GM12878 (cell line): ENCODE measurements around the gene BICRAL. TPM values are rescaled to one million over a fixed set of nuclear protein-coding genes. Genes with fewer than 3 reads are reported as not detected.

Source experiments
- ATAC-seq: fragments of 200-7000 bp; cut with Tn5 transposase; 3 replicates; pipeline ENCODE4 v1.9.1; 2020; ENCODE audit warnings: mild to moderate bottlenecking, moderate library complexity
- Bru-seq: library from RNA; stranded (reverse); fragments of 400-500 nt; gene quantifications from one replicate; lab custom pipeline; 2021; lab: Mats Ljungman, UMichigan
- BruChase-seq, 2 experiments: library from RNA; stranded (reverse); fragments of 400-500 nt; gene quantifications; one replicate each; lab custom pipeline; 2021; lab: Mats Ljungman, UMichigan
- BruUV-seq: library from RNA; stranded (reverse); fragments of 400-500 nt; replicated peaks from 2 replicates; lab custom pipeline; 2021; lab: Mats Ljungman, UMichigan
- CTCF ChIA-PET: fragments of 300-600 bp; sonication (Branson Sonifier 250); formaldehyde crosslinking; extraction: SDS; loops from one replicate; lab custom pipeline; 2021; ENCODE audit warnings: inconsistent platforms; lab: Yijun Ruan, JAX
- POLR2A ChIA-PET: fragments of 350-600 bp; formaldehyde crosslinking; extraction: SDS; loops from one replicate; lab custom pipeline; 2021; ENCODE audit warnings: inconsistent platforms; lab: Charles Lee
- RAD21 ChIA-PET: fragments of 300-600 bp; sonication (Branson Sonifier 250); formaldehyde crosslinking; loops from one replicate; lab custom pipeline; 2023; ENCODE audit warnings: antibody characterized with exemption; ENCODE audit not compliant: unreplicated experiment; lab: Charles Lee
- SMC1A ChIA-PET: fragments of 300-600 bp; sonication (Branson Sonifier 250); formaldehyde crosslinking; loops from one replicate; lab custom pipeline; 2023; ENCODE audit not compliant: unreplicated experiment, uncharacterized antibody; lab: Charles Lee
- DNase-seq: peaks from one replicate; pipeline ENCODE4 v3.0.0-alpha.2; 2011; ENCODE audit warnings: low read depth, low spot score
- FAIRE-seq: peaks from 3 replicates; lab custom pipeline; 2011; peaks lifted over from hg19 to GRCh38; lab: Jason Lieb, UNC
- H2AFZ ChIP-seq: 2 replicates; pipeline ENCODE4 v1.6.0; 2011; ENCODE audit warnings: low read depth, low read length, control low read depth; ENCODE audit not compliant: control insufficient read depth
- H3K27ac ChIP-seq: 2 replicates; pipeline ENCODE4 v1.5.1; 2011; ENCODE audit warnings: control low read depth; ENCODE audit not compliant: control insufficient read depth, insufficient read depth
- H3K27me3 ChIP-seq, 2 experiments: replicated peaks in 1 of 2; 2 replicates each; pipeline versions ENCODE4 v1.6.0 to v1.6.1; 2011; ENCODE audit warnings: low read length in 1 of 2; ENCODE audit not compliant: control insufficient read depth in 2 of 2, insufficient read depth in 2 of 2
- H3K36me3 ChIP-seq, 2 experiments: 2 replicates each; pipeline ENCODE4 v1.5.1; 2011; ENCODE audit warnings: low read length in 1 of 2; ENCODE audit not compliant: control insufficient read depth in 2 of 2, insufficient read depth in 2 of 2
- H3K4me1 ChIP-seq: 2 replicates; pipeline ENCODE4 v1.6.1; 2011; ENCODE audit warnings: mild to moderate bottlenecking, low read length, moderate library complexity, mixed read lengths; ENCODE audit not compliant: control insufficient read depth, insufficient read depth
- H3K4me2 ChIP-seq: 2 replicates; pipeline ENCODE4 v1.6.0; 2011; ENCODE audit warnings: control low read depth; ENCODE audit not compliant: control insufficient read depth, insufficient read depth
- H3K4me3 ChIP-seq: fragments of 200-600 bp; sonication (generic); 2 replicates; pipeline ENCODE4 v1.5.1; 2016
- H3K79me2 ChIP-seq: 2 replicates; pipeline ENCODE4 v1.6.0; 2011; ENCODE audit warnings: low read length; ENCODE audit not compliant: control insufficient read depth, insufficient read depth
- H3K9ac ChIP-seq: 2 replicates; pipeline ENCODE4 v1.8.0; 2011; ENCODE audit warnings: low read length, control low read depth, mixed read lengths; ENCODE audit not compliant: control insufficient read depth, insufficient read depth
- H3K9me3 ChIP-seq: replicated peaks from 3 replicates; pipeline ENCODE4 v1.5.1; 2011; ENCODE audit warnings: mild to moderate bottlenecking, low read length; ENCODE audit not compliant: control insufficient read depth, insufficient read depth
- H4K20me1 ChIP-seq: 2 replicates; pipeline ENCODE4 v1.6.0; 2011; ENCODE audit not compliant: control insufficient read depth, insufficient read depth
- BCL11A ChIP-seq: IDR thresholded peaks from 2 replicates; pipeline ENCODE4 v1.6.1; 2011; ENCODE audit warnings: low read depth, low read length
- BMI1 ChIP-seq: fragments of 450-650 bp; IDR thresholded peaks from 2 replicates; pipeline ENCODE4 v1.6.1; 2016; ENCODE audit warnings: mild to moderate bottlenecking, moderate library complexity, borderline replicate concordance
- CBX5 ChIP-seq: sonication (generic); IDR thresholded peaks from 2 replicates; pipeline ENCODE4 v1.6.1; 2016; ENCODE audit warnings: low read depth, moderate library complexity, mild to moderate bottlenecking, inconsistent platforms
- IKZF2 ChIP-seq, 2 experiments: fragments of 450-650 bp; IDR thresholded peaks; 2 replicates each; pipeline ENCODE4 v1.6.1; 2017; ENCODE audit warnings: mild to moderate bottlenecking in 2 of 2, moderate library complexity in 2 of 2
- LARP7 ChIP-seq: fragments of 450-650 bp; IDR thresholded peaks from 2 replicates; pipeline ENCODE4 v1.6.1; 2017; ENCODE audit warnings: mild to moderate bottlenecking
- PAX8 ChIP-seq: fragments of 450-650 bp; IDR thresholded peaks from 2 replicates; pipeline ENCODE4 v1.6.1; 2017; ENCODE audit warnings: mild to moderate bottlenecking, moderate library complexity
- POLR2AphosphoS5 ChIP-seq: IDR thresholded peaks from 2 replicates; pipeline ENCODE4 v1.6.1; 2011; ENCODE audit warnings: mild to moderate bottlenecking, low read length, inconsistent platforms
- RUNX3 ChIP-seq: IDR thresholded peaks from 2 replicates; pipeline ENCODE4 v1.6.1; 2012; ENCODE audit warnings: low read length, inconsistent platforms
- WGBS: methylation state at CpG from one replicate; pipeline ENCODE4 v1.1.6; 2016; ENCODE audit warnings: low lambda C conversion rate; ENCODE audit not compliant: insufficient replicate concordance, insufficient coverage; ENCODE audit errors: missing lambda C conversion rate; 5-methylcytosine and 5-hydroxymethylcytosine counted together
- in situ Hi-C: fragments of 300-500 bp; cut with MboI; formaldehyde crosslinking; loops from 9 replicates; pipeline ENCODE4 v1.14.3; 2018; ENCODE audit warnings: mixed read lengths
- intact Hi-C: fragments of 100-400 bp; cut with micrococcal nuclease; formaldehyde crosslinking; loops from one replicate; pipeline ENCODE4 v1.14.2; 2022; ENCODE audit not compliant: unreplicated experiment
- long read RNA-seq, 2 experiments: library from polyadenylated mRNA; unstranded; transcript quantifications; one replicate each; pipeline ENCODE4 v2.0.0, GENCODE V29; 2019 to 2020
- polyA minus RNA-seq, 3 experiments: library from RNA; depleted of rRNA, polyadenylated mRNA; stranded (reverse); fragments of >200 nt; gene quantifications; 2 replicates each; pipeline ENCODE4 v1.2.3, GENCODE V29; 2011
- polyA plus RNA-seq, 11 experiments: library from polyadenylated mRNA; depleted of rRNA in 4 of 11; unstranded in 6 of 11; stranded (reverse) in 5 of 11; fragments of >200 nt; fragmentation: Nextera tagmentation in 4 of 11; fragmentation: Illumina TruSeq in 1 of 11; extraction: Ambion mirVana in 4 of 11; extraction: Trizol in 1 of 11; gene quantifications; 1 replicate in 1 of 11; 2 replicates in 10 of 11; pipeline versions ENCODE4 v1.2.1 to v1.2.3, GENCODE V29; 2011 to 2016; ENCODE audit warnings: inconsistent platforms in 2 of 11, missing spikeins in 2 of 11, low read depth in 1 of 11
- total RNA-seq, 4 experiments: library from RNA; depleted of rRNA in 3 of 4; stranded (reverse); fragments of >200 nt in 3 of 4; fragmentation: Illumina TruSeq in 1 of 4; extraction: Trizol in 1 of 4; gene quantifications; 2 replicates each; pipeline versions ENCODE4 v1.2.1 to v1.2.3, GENCODE V29; 2013 to 2021
- TF ChIP-seq, protein P1 (sequence below): IDR thresholded peaks from 2 replicates; pipeline ENCODE4 v1.6.1; 2012; ENCODE audit warnings: low read depth, low read length, improper control_type of control experiment
- TF ChIP-seq, protein P2 (sequence below): fragments of 450-650 bp; IDR thresholded peaks from 2 replicates; pipeline ENCODE4 v1.6.1; 2014; ENCODE audit warnings: mild to moderate bottlenecking
- TF ChIP-seq, protein P3 (sequence below): fragments of 450-650 bp; IDR thresholded peaks from 2 replicates; pipeline ENCODE4 v1.6.1; 2017; ENCODE audit warnings: mild to moderate bottlenecking

Gene BICRAL, protein sequence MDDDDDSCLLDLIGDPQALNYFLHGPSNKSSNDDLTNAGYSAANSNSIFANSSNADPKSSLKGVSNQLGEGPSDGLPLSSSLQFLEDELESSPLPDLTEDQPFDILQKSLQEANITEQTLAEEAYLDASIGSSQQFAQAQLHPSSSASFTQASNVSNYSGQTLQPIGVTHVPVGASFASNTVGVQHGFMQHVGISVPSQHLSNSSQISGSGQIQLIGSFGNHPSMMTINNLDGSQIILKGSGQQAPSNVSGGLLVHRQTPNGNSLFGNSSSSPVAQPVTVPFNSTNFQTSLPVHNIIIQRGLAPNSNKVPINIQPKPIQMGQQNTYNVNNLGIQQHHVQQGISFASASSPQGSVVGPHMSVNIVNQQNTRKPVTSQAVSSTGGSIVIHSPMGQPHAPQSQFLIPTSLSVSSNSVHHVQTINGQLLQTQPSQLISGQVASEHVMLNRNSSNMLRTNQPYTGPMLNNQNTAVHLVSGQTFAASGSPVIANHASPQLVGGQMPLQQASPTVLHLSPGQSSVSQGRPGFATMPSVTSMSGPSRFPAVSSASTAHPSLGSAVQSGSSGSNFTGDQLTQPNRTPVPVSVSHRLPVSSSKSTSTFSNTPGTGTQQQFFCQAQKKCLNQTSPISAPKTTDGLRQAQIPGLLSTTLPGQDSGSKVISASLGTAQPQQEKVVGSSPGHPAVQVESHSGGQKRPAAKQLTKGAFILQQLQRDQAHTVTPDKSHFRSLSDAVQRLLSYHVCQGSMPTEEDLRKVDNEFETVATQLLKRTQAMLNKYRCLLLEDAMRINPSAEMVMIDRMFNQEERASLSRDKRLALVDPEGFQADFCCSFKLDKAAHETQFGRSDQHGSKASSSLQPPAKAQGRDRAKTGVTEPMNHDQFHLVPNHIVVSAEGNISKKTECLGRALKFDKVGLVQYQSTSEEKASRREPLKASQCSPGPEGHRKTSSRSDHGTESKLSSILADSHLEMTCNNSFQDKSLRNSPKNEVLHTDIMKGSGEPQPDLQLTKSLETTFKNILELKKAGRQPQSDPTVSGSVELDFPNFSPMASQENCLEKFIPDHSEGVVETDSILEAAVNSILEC
- 24.4 and 25.3 TPM in 2 replicates for total RNA-seq (2013; cell fraction: nucleolus; rRNA removed)
- 8.8 and 8.9 TPM in 2 replicates for total RNA-seq (2014; rRNA removed)
- 8.0 and 8.2 TPM in 2 replicates for total RNA-seq (2014; rRNA removed; fragmentation: Illumina TruSeq; extraction: Trizol)
- total RNA-seq (2021), result 12.3 and 13.6 TPM in 2 replicates
- polyA plus RNA-seq (2011; ENCODE audit: low read depth), result 7.3 TPM
- 16.6 and 18.2 TPM in 2 replicates for polyA plus RNA-seq (2011; rRNA removed)
- polyA plus RNA-seq (2011; cell fraction: cytosol; rRNA removed), result 14.6 and 15.8 TPM in 2 replicates
- polyA plus RNA-seq (2011; cell fraction: nucleus; rRNA removed), result 9.1 and 11.5 TPM in 2 replicates
- polyA plus RNA-seq (2012), result 8.6 and 9.4 TPM in 2 replicates
- polyA plus RNA-seq (2014; fragmentation: Illumina TruSeq; extraction: Trizol), result 13.9 and 16.7 TPM in 2 replicates
- 1 to 10 TPM; 1.9 to 2.0 TPM for polyA plus RNA-seq (2014; fragmentation: Nextera tagmentation; extraction: Ambion mirVana)
- polyA plus RNA-seq (2014; rRNA removed), result 8.8 and 10.5 TPM in 2 replicates
- polyA plus RNA-seq (2016; fragmentation: Nextera tagmentation; extraction: Ambion mirVana), result 1 to 10 TPM; 3.1 to 3.8 TPM
- polyA minus RNA-seq (2011; rRNA and poly(A)+ RNA removed), result 41.2 and 42.2 TPM in 2 replicates
- polyA minus RNA-seq (2011; cell fraction: cytosol; rRNA and poly(A)+ RNA removed), result 11.4 and 11.6 TPM in 2 replicates
- polyA minus RNA-seq (2011; cell fraction: nucleus; rRNA and poly(A)+ RNA removed), result 7.1 and 9.9 TPM in 2 replicates
- percentile 79 among the genes with signal in this experiment for Bru-seq, nascent RNA
- percentile 80 among the genes with signal in this experiment for BruChase-seq, experiment 1, labeled RNA remaining after a 6-hour chase
- BruChase-seq, experiment 2, labeled RNA remaining after a 2-hour chase, result percentile 77 among the genes with signal in this experiment
- long read RNA-seq, experiment 1, result 0 reads
- long read RNA-seq, experiment 2, partial matches to known transcripts, result 0 of 11 reads
- long read RNA-seq, experiment 2, other reads (novel, unspliced or antisense), result 11 of 11 reads

DNA sequence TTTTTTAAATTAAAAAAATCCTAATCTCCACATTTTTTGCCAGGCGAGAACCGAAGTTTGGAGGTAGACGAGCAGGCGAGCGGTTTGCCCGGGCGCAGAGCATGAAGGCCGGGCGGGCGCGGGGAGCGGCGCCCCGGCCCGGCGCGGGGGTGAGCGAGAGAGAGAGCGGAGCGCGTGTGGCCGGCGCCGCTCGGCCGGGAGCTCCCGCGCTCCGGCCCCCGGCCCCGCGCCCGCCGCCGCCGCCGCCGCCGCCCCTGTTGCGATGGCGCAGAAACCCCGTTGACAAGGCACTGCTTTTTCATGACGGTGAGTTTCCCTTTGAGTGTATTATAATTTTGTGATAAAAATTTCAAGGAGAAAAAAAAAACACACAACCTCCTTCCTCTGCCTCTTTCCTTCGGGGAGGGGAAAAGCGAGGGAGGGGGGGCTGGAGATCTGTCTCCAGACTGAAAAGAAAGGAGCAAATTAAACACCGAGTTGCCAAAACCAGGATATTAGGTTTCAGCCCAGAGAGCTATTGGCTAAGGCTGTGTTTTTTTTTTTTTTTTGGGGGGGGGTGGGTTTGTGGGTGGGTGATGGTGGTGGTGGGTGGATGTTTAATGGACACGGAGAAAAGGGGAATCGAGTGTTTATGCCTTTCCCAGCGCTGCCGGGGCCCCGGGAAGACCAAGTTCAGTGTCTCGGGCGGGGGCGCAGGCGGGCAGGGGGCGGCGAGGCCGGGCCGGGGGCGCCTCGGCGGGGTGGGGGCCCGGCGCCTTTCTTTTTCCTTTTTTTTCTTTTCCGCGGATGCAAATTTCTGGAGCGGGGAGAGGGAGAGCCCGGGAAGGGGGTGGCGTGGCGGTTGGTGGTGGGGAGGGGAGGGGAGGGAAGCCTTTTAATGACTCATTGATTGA lies at the start of gene BICRAL:
Gene BICRAL, plus strand, starts transcription at position 257 of the 893 bp plus-strand sequence. CDS start 39,971 bp downstream, outside the sequence.
- no peaks in the 10 kb centered on the region for H3K36me3 ChIP-seq
- no peaks in the 10 kb centered on the region for H4K20me1 ChIP-seq
- H3K27me3 ChIP-seq, result no peaks in the 10 kb centered on the region
- no TSS peak for BruUV-seq
- DNase-seq (no peak), FAIRE-seq (no peak), ATAC-seq (peak; percentile 3; the same call in 2 of the 3 replicates)
- intact Hi-C loops, result loop anchor here (5.0 to 10.0 kb wide), 2 partner anchors 110 to 393 kb away; partner anchors contain the start of gene SRF
- H3K27ac ChIP-seq, result peak within 1 kb of the TSS; percentile 99
- ChIA-PET POLR2A (interaction anchor here (0.6 to 7.4 kb wide), 10 partner anchors 8 to 1248 kb away, joined by 3 to 82 read pairs (median 4); partner anchors contain the start of genes RPL7L1 and TBCC), SMC1A (interaction anchor here (1.1 to 2.9 kb wide), 5 partner anchors 8 to 847 kb away, joined by 3 to 12 read pairs (median 5); no protein-coding TSS in a partner anchor), CTCF (interaction anchor here (2.0 kb wide), 1 partner anchor 8 kb away, joined by 5 read pairs; no protein-coding TSS in a partner anchor), RAD21 (interaction anchor here (0.6 to 17.0 kb wide), 6 partner anchors 12 to 218 kb away, joined by 3 to 227 read pairs (median 5); partner anchors contain the start of genes RPL7L1, TBCC and UBR2)
- peaks cover 77% of the 10 kb centered on the region for H3K79me2 ChIP-seq
- H3K9me3 ChIP-seq, result no peaks in the 10 kb centered on the region
- peak within 1 kb of the TSS; percentile 86 for H3K4me3 ChIP-seq
- H3K4me1 ChIP-seq, result peaks cover 37% of the 10 kb centered on the region
- no peak within 1 kb of the TSS for H2AFZ ChIP-seq
- peak within 1 kb of the TSS; percentile 100 for H3K9ac ChIP-seq
- in situ Hi-C loops, result no loop called here
- WGBS, result 0% methylated on average over 18 of the region's 70 CpGs
- H3K4me2 ChIP-seq, result peak within 1 kb of the TSS; percentile 43
- no peak for TF ChIP-seq LARP7
- no peak for TF ChIP-seq BMI1
- TF ChIP-seq, protein P1, sequence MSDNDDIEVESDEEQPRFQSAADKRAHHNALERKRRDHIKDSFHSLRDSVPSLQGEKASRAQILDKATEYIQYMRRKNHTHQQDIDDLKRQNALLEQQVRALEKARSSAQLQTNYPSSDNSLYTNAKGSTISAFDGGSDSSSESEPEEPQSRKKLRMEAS, result no peak
- 0 out of 2 replicates have a peak, but pooled peaks have one; percentile 13 for TF ChIP-seq BCL11A
- TF ChIP-seq RUNX3, result no peak
- no peak for TF ChIP-seq CBX5
- TF ChIP-seq IKZF2 (IDR thresholded peaks at IDR 0.05), result no peak
- no peak for TF ChIP-seq PAX8
- 0 out of 2 replicates have a peak, but pooled peaks have one; percentile 56 for TF ChIP-seq POLR2AphosphoS5
- TF ChIP-seq, protein P2, sequence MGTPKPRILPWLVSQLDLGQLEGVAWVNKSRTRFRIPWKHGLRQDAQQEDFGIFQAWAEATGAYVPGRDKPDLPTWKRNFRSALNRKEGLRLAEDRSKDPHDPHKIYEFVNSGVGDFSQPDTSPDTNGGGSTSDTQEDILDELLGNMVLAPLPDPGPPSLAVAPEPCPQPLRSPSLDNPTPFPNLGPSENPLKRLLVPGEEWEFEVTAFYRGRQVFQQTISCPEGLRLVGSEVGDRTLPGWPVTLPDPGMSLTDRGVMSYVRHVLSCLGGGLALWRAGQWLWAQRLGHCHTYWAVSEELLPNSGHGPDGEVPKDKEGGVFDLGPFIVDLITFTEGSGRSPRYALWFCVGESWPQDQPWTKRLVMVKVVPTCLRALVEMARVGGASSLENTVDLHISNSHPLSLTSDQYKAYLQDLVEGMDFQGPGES, result no peak
- TF ChIP-seq, protein P3, sequence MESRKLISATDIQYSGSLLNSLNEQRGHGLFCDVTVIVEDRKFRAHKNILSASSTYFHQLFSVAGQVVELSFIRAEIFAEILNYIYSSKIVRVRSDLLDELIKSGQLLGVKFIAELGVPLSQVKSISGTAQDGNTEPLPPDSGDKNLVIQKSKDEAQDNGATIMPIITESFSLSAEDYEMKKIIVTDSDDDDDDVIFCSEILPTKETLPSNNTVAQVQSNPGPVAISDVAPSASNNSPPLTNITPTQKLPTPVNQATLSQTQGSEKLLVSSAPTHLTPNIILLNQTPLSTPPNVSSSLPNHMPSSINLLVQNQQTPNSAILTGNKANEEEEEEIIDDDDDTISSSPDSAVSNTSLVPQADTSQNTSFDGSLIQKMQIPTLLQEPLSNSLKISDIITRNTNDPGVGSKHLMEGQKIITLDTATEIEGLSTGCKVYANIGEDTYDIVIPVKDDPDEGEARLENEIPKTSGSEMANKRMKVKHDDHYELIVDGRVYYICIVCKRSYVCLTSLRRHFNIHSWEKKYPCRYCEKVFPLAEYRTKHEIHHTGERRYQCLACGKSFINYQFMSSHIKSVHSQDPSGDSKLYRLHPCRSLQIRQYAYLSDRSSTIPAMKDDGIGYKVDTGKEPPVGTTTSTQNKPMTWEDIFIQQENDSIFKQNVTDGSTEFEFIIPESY, result no peak
